ENCODE data around the gene CRY1. TPM values are rescaled to one million over a fixed set of nuclear protein-coding genes. Genes with fewer than 3 reads are reported as not detected.
"Not testable (repeated sequence)": the region's sequence is repeated elsewhere in the genome, so short reads cannot be mapped to it uniquely, and the experiment has no call there.

The CRY1 gene
- total RNA-seq, 1 donor from 2014 or later = 8.0 TPM

DNA sequence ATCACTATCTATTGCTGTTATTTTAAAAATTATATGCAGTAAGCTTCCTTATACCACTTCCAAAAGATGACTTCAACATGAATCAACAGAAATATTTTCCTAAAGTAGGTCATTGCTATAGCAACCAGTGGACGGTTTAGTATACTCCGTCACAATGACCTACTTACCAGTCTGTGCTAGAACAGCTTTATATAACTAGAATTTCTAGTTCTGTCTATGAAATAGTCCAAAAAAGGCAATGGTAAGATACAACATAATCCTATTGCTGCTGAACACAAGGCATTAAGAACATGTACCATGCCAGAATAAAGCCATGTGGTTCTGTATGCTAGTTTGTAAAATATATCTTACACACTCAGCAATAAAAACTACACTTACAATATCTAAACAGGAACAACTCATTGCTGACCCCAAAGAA is 65.7 kb downstream of the CRY1 start:
- ATAC-seq (ENCODE audit: poor library complexity) (peak; percentile 95), DNase-seq (no peak)
- intact Hi-C loops (cut with DNase I) = no loop called here

DNA sequence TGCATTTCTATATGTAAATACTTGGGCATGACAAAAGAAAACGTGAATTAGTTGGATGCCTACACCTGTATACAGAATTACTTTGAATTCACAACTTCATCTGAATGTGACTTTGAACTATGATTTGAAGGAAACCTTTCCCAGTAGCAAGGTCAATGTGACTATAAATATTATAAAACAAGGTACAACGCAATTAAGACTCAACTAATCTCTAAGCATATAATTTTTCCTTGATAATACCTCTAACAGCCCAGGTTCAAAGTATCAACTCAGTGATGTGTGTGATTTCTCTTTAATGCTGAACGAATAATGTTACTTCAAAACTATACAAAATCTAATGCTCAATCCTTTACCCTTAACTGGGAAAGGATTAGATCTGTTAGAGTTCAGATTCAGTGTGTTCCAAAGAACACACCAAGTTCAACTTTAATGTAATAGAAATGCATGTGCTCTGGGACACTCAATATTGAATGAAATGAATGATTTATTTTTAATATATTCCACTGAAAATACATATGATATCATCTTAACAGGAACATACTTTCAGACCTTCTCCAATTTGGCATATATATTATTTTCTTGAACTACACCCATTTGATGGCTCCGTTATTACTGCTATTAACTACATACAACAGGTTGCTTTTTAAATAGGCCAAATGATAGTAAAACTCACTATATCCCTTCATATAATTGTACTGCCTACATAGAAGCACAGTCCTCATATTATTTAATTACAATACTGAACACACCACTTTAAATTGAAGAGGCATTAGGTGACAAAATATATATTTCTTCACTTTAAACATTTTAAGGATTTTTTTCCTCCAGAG is 66.3 kb downstream of the CRY1 start:
- peak; percentile 26 for ATAC-seq (ENCODE audit: poor library complexity)
- DNase-seq = no peak
- intact Hi-C loops (cut with DNase I) = no loop called here

DNA sequence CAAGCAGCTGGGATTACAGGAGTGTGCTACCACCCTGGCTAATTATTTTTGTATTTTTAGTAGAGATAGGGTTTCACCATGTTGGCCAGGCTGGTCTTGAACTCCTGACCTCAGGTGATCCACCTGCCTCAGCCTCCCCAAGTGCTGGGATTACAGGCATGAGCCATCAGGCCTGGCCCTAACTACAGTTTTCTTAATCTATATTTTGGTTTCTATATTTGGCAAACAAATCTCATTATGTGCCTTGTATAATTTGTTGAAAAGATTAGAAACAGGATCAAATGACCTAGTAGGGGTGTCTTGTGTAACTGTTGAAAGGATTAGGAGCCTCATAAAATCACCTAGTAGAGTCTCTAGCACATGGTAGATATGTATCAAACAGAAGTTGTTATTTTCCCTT is 67.0 kb downstream of the CRY1 start:
- DNase-seq; ATAC-seq (ENCODE audit: poor library complexity); intact Hi-C loops (cut with DNase I): not testable (repeated sequence)

DNA sequence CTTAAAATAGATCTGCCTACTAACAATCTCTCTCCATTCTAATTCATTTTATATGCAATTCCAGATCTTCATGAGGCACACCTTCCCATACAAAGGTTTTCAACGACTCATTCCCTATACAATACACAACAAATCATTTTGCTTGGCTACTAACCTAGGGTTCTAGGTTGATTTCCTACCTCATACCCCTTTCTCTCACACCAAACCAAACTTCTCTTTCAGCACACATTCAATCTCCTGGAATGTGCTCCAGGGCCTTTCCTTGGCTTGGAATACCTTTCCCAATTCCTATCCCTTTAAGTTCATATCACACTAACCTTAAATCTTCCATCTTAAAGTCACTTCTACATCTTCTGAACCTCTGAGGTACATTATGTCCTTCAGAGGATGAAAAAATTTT is 67.7 kb downstream of the CRY1 start:
- DNase-seq (no peak), ATAC-seq (ENCODE audit: poor library complexity) (no peak)
- intact Hi-C loops (cut with DNase I) = no loop called here

DNA sequence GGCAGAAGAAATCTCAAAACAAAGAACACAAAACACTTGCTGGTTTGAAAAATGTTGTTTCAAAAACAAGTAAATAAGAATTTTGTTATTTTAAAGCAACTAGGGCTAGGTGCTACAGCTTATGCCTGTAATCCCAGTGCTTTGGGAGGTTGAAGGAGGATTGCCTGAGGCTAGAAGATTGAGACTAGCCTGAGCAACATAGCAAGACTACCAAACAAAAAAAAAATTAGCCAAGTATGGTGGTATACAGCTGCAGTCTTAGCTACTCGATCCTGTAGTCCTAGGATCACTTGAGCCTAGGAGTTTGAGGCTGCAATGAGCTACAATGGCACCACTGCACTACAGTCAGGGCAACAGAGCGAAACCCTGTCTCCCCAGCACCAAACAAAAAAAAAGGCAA is 73.8 kb downstream of the CRY1 start:
- intact Hi-C loops (cut with DNase I) = no loop called here
- DNase-seq = no peak
- ATAC-seq (ENCODE audit: poor library complexity) = no peak

DNA sequence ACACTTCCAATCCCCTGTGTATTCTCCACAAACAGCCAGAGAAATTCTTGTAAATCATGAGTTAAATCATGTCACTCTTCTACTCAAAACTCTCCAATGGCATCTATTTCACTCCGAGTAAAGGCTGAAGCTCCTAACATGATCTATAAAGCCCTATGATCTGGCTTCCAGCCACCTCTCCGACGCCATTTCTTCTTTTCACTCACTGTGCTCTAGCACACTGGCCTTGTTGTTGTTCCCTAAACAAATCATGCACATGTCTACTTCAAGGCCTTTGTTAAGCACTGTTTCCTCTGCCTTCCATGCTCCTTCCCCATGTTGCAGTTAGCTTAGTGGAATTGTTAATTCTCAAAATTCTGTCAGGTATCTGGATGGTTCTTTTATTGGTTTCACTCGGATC is 76.3 kb downstream of the CRY1 start:
- intact Hi-C loops (cut with DNase I) = no loop called here
- no peak for DNase-seq
- no peak for ATAC-seq (ENCODE audit: poor library complexity)

DNA sequence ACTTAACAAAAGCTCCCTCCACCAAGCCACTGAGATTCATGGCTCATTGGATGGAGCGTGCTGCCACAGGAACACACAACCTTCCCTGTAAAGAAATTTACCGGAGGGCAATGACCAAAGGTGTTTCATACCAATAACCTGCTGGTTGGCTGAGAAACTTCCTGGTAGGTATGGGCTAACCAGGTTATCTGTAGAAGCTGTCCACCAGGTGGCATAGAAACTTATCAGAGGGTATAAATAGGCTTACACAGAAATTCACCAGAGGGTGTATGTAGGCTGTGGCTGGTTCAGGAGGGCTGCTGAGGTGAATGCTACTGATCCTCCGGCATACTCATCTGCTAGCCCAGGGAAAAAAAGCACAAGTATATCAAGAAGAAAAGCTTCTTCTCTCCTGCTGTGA is 79.3 kb downstream of the CRY1 start:
- DNase-seq (no peak), ATAC-seq (ENCODE audit: poor library complexity) (peak; percentile 64)
- intact Hi-C loops (cut with DNase I) = no loop called here

DNA sequence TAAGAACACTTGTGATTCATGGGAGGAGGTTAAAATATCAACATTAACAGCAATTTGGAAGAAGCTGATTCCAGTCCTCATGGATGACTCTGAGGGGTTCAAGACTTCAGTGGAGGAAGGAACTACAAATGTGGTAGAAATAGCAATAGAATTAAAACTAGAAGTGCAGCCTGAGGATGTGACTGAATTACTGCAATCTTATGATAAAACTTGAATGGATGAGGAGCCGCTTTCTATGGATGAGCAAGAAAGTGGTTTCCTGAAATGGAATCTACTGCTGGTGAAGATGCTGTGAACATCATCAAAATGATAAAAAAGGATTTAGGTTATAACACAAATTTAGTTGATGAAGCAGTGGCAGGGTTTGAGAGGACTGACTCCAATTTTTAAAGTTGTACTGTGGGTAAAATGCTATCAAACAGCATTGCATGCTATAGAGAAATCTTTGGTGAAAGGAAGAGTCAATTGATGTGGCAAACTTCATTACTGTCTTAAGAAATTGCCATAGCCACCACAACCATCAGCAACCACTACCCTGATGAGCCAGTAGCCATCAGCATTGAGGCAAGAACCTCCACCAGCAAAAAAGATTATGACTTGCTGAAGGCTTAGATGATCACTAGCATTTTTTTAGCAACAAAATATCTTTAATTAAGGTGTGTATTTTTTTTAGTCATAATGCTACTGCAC is 80.5 kb downstream of the CRY1 start:
- ATAC-seq (ENCODE audit: poor library complexity) (no peak), DNase-seq (no peak)
- intact Hi-C loops (cut with DNase I) = no loop called here

DNA sequence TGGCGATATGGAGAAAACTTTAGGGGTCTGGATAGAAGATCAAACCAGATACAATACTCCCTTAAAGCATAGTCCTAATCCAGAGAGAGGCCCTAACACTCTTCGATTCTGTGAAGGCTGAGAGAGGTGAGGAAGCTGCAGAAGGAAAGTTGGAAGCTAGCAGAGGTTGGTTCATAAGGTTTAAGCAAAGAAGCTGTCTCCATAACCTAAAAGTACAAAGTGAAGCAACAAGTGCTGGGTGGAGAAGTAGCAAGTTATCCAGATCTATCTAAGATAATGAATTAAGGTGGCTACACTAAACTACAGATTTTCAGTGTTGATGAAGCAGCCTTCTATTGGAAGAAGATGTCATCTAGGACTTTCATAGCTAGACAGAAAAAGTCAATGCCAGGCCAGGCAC is 81.8 kb downstream of the CRY1 start:
- intact Hi-C loops (cut with DNase I) = no loop called here
- no peak for DNase-seq
- ATAC-seq (ENCODE audit: poor library complexity) = no peak

DNA sequence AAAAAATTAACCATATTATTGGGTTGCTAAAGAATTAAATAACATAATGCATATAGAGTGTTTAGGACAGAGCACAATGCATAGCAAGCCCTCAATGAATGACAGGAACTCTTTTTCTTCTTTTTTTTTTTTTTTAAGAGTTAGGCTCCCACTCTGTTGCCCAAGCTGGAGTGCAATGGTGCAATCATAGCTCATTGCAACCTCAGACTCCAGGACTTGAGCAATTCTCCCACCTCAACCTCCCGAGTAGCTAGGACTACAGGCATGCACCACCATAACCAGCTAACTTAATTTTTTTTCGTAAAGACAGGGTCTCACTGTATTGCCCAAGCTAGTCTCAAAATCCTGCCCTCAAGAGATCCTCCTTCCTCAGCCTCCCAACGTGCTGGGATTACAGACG is 85.9 kb downstream of the CRY1 start:
- DNase-seq = no peak
- intact Hi-C loops (cut with DNase I) = no loop called here

DNA sequence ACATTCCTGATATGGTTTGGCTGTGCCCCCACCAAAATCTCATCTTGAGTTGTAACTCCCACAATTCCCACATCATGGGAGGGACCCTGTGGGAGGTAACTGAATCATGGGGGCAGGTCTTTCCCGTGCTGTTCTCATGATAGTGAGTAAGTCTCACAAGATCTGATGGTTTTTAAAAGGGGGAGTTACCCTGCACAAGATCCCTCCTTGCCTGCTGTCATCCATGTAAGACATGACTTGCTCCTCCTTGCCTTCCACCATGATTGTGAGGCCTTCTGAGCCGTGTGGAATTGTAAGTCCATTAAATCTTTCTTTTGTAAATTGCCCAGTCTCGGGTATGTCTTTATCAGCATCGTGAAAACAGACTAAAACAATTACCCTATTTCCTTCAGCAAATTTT is 90.7 kb downstream of the CRY1 start:
- ATAC-seq (ENCODE audit: poor library complexity); intact Hi-C loops (cut with DNase I); DNase-seq: not testable (repeated sequence)

More for the DNA sequence above, 85.9 kb downstream of the CRY1 start:
- no peak for ATAC-seq (ENCODE audit: poor library complexity)

DNA sequence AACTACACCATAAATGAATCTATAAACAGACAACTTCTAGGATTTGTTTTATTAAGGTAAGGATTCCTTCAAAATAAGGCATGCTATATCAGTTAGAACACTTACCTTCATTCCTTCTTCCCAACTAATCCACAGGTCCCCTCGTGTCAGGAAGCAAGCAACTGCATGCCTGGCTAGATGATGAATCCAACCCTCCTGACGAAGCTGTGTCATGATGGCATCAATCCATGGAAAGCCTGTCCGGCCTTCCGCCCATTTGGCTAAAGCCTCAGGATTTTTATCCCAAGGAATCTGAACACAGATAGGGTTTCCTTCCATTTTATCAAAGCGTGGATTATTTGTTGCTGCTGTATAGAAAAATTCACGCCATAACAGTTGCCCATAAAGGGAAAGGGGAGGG is 93.9 kb downstream of the CRY1 start:
- intact Hi-C loops (cut with DNase I) = no loop called here
- ATAC-seq (ENCODE audit: poor library complexity) (no peak), DNase-seq (no peak)

DNA sequence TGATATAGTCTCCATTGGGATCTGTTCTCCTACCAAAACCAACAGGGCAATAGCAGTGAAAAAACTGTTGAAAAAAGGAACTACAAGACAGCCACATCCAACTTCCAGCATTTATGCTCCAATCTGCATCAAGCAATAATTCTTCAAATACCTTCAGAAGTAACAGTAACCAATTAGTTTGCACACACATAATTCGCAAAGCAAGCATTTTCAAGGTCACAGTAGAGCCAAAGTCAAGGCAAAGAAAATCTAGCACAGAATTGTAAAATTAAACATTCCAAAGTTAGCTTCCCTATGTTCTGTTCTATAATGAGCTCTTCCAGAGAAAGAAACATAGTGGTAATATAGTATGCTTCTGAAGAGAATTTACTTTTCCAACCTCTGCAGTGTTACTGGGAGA is 95.4 kb downstream of the CRY1 start:
- DNase-seq = no peak
- intact Hi-C loops (cut with DNase I) = no loop called here
- ATAC-seq (ENCODE audit: poor library complexity) = no peak

DNA sequence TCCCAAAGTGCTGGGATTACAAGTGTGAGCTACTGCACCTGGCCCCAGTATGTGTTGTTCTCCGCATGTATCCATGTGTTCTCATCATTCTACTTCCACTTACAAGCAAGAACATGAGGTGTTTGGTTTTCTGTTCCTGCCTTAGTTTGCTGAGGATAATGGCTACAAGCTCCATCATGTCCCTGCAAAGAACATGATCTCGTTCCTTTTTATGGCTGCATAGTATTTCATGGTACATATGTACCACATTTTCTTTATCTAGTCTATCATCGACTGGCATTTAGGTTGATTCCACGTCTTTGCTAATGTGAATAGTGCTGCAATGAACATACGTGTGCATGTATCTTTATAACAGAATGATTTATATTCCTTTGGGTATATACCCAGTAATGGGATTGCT is 97.2 kb downstream of the CRY1 start:
- intact Hi-C loops (cut with DNase I); ATAC-seq (ENCODE audit: poor library complexity): not testable (repeated sequence)

DNA sequence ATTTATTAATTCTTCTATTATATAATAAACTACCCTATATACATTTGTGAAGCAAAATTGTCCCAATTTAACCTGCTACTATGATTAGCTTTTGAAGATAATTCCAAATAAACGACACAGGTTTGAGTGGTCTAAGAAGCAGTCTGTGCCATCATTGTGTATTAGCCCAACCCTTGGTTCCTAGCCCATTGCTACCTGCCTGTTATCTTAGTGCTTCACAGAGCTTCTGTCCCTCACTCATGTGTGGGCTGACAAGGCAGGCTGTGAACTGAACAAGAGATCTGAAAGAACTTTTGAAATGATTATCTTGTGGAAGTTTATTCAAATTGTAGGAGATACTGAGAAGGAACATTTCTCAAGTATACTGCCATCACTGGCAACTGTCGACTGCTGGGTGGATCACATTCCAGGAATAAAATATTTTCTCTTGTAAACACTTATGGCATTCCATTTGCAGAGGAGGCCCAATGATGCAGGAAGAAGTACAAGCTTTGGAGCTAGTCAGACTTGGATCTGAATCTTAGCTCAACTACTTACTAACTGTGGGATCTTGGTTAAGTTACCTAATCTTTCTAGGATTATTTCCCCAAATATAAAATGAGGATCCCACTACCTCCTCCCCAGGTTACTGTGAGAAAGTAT is 98.6 kb downstream of the CRY1 start:
- DNase-seq (no peak), ATAC-seq (ENCODE audit: poor library complexity) (no peak)
- intact Hi-C loops (cut with DNase I) = no loop called here

More for the DNA sequence above, 97.2 kb downstream of the CRY1 start:
- DNase-seq = not testable (repeated sequence)

DNA sequence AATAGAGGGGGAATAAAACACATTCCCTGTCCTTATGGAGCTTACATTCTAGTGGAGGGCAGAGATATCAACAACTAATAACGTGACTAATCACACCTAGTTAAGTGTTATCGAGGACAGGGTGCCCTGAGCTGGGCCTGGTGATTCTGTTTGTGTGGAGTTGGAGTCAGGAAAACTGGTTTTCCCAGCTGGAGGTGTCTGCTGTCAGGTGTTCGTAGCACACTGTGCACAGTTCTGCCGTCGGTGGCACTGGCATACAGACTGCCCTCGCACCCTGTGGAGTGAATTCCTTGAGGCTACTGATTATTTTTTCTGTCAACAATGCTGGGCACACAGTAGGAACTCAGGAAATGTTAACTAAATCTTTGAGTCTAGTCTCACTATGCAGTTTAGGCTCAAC is 105.5 kb downstream of the CRY1 start:
- intact Hi-C loops (cut with DNase I) = no loop called here
- DNase-seq = no peak
- ATAC-seq (ENCODE audit: poor library complexity) = no peak

DNA sequence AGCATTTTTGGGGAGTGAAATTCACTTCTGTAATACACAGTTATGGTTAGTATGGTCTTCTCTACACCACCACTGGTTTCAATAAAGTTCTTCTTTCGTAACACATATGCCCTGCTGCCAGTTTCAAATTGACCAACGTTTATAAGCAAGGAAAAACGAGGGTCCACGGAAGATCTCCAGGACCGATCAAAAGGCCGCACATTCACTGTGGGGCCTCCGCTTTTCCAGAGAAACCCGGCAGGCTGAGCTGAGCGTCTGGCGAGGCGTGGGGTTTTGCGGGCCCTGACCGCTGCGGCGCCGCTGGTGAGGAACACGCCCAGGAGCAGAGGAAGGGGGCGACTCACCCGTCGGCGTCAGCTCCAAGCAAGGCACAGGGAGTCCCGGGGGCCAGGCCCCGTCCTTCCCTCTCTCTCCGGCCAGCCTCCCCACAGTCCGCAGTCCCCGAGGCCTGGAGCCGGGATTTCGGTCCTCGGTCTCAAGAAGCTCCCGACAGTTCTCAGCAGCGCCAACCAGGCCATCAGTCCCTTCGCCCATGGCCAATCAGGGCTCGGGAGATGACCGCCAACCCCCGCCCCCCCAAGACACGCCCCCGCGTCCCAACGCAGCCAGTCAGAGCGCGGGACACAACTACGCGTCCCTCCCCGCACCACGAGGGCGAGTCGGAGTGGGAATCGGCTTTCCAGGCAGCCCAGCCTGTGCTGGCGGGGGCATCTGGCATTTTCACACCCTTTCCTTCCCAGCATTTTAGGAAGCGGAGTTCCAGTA is 106.5 kb downstream of the CRY1 start, which contains the start of gene MTERF2:
MTERF2 (minus strand) TSS at position 522 of the 765 bp plus-strand sequence. CDS start 8,432 bp downstream, outside the sequence.
- ATAC-seq (ENCODE audit: poor library complexity) = peak; percentile 99
- peak; percentile 95 for DNase-seq
- intact Hi-C loops (cut with DNase I) = no loop called here

DNA sequence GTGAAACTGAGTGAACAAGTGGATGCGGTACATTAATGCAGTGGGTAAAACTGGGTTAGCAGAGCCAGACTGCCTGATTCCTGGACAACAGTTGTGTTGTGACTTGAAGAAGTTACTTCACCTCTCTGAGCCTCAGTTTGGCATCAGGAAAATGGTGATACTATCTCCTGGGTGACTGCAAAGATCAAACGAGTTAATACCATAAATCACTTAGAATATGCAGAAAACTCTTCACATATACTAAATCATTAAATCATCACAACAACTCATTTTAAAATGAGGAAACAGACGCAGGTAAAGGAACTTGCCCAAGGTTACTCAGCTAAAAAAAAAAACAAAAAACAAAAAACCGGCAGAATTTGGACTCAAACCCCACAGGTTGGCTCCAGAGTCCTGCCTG is 107.2 kb downstream of the CRY1 start:
- no peak for ATAC-seq (ENCODE audit: poor library complexity)
- intact Hi-C loops (cut with DNase I) = no loop called here
- DNase-seq = no peak

DNA sequence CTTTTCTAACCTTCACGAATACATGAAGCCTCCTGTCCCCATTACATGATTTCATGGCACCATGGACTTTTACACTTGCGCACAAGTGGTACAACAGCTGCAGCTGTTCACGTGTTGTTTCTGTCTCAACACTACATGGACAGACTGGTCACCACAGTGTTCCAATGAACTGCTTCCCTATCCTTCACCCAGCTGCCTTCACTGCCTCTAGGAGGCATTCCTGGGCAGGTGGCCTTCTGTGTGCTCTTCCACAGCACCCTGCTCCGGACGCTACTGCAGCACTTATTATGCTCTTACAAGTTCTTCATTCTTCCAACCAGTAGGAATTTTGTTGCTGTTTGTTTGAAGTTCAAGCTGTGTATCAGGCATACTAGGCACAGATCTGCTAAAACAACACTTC is 107.9 kb downstream of the CRY1 start:
- DNase-seq (no peak), ATAC-seq (ENCODE audit: poor library complexity) (no peak)
- intact Hi-C loops (cut with DNase I) = no loop called here

Data from Right ventricle myocardium superior (tissue), 1 donor.